Breast epithelium (tissue), 4 donors: ENCODE measurements around the gene MC5R. TPM values are rescaled to one million over a fixed set of nuclear protein-coding genes. Genes with fewer than 3 reads are reported as not detected.
"Not testable (repeated sequence)": the region's sequence is repeated elsewhere in the genome, so short reads cannot be mapped to it uniquely, and the experiment has no call there.

Experiments
- DNase-seq, 2 donors: peaks; one replicate each; pipeline ENCODE4 v3.0.0-alpha.2; 2019; ENCODE audit warnings: low spot score in 2 of 2
- H3K27ac ChIP-seq, 2 donors: fragments of 200-600 bp; sonication (generic) in 1 of 2; one replicate each; pipeline ENCODE4 v1.5.1; 2016 to 2019; ENCODE audit warnings: mild to moderate bottlenecking in 1 of 2
- H3K27me3 ChIP-seq, 2 donors: fragments of 200-600 bp; sonication (generic) in 1 of 2; one replicate each; pipeline versions ENCODE4 v1.5.1 to v1.6.0; 2017 to 2019; ENCODE audit warnings: control low read depth in 1 of 2, mild to moderate bottlenecking in 1 of 2
- H3K36me3 ChIP-seq: fragments of 200-600 bp; one replicate; pipeline ENCODE4 v1.5.1; 2019
- H3K4me1 ChIP-seq, 2 donors: fragments of 200-600 bp; sonication (generic); one replicate each; pipeline ENCODE4 v1.5.1; 2016 to 2019; ENCODE audit warnings: control low read depth in 1 of 2
- H3K4me3 ChIP-seq, 3 donors: fragments of 200-600 bp; sonication (generic); 1 replicate in 2 of 3; 2 replicates in 1 of 3; pipeline ENCODE4 v1.5.1; 2016 to 2019; ENCODE audit warnings: mild to moderate bottlenecking in 3 of 3, moderate library complexity in 2 of 3
- H3K9me3 ChIP-seq, 2 donors: fragments of 200-600 bp; sonication (generic) in 1 of 2; one replicate each; pipeline ENCODE4 v1.5.1; 2016 to 2019; ENCODE audit warnings: control low read depth in 1 of 2
- CTCF ChIP-seq, 3 donors: fragments of 450-650 bp; IDR thresholded peaks; one replicate each; pipeline ENCODE4 v1.5.1; 2016 to 2017; ENCODE audit warnings: antibody characterized with exemption in 3 of 3, mild to moderate bottlenecking in 3 of 3, moderate library complexity in 3 of 3
- POLR2A ChIP-seq: fragments of 450-650 bp; IDR thresholded peaks from one replicate; pipeline ENCODE4 v1.6.1; 2016; ENCODE audit warnings: antibody characterized with exemption, mild to moderate bottlenecking, moderate library complexity
- POLR2AphosphoS5 ChIP-seq, 3 donors: sonication (generic); formaldehyde crosslinking; IDR thresholded peaks; one replicate each; pipeline ENCODE4 v1.6.1; 2017; ENCODE audit warnings: antibody characterized with exemption in 3 of 3
- intact Hi-C: fragments of 100-400 bp; cut with DNase I; formaldehyde crosslinking; loops from one replicate; pipeline ENCODE4 v1.15.1; 2023; ENCODE audit warnings: low total_unique reads
- total RNA-seq, 3 donors: library from RNA; depleted of rRNA; stranded (reverse); fragments of >200 nt; gene quantifications; one replicate each; pipeline ENCODE4 v1.1.0, GENCODE V29; 2016

MC5R gene
- total RNA-seq, 3 donors from 2014 or later: not detected

GRCh38 chr18:13836559-13836958 is 12.6 kb downstream of the MC5R start:
- intact Hi-C loops: no loop called here
- no peak for TF ChIP-seq CTCF (IDR thresholded peaks at IDR 0.05)
- no peak for TF ChIP-seq POLR2AphosphoS5 (IDR thresholded peaks at IDR 0.05)
- no peak for TF ChIP-seq POLR2A
- Histone ChIP-seq H3K36me3 (no peaks in the 10 kb centered on the region), H3K4me1 (no peaks in the 10 kb centered on the region), H3K9me3 (peaks cover 0 to 3% of the 10 kb centered on the region in 2 donors), H3K27ac (no peak overlapping the region), H3K4me3 (no peak overlapping the region), H3K27me3 (peaks cover 0 to 7% of the 10 kb centered on the region in 2 donors)
- no peak for DNase-seq

- H3K36me3 ChIP-seq: no peaks in the 10 kb centered on the region
- DNase-seq: no peak
- no peaks in the 10 kb centered on the region for H3K27me3 ChIP-seq
- no peak overlapping the region for H3K27ac ChIP-seq
- intact Hi-C loops: no loop called here
- H3K9me3 ChIP-seq: peaks cover 10 to 36% of the 10 kb centered on the region in 2 donors
- no peak for TF ChIP-seq POLR2AphosphoS5 (IDR thresholded peaks at IDR 0.05)
- no peak for TF ChIP-seq POLR2A
- no peak for TF ChIP-seq CTCF (IDR thresholded peaks at IDR 0.05)
- no peaks in the 10 kb centered on the region for H3K4me1 ChIP-seq
- no peak overlapping the region for H3K4me3 ChIP-seq
These were observed 25.8 kb downstream of the MC5R start for GRCh38 chr18:13849791-13850190.

- DNase-seq, H3K27me3 ChIP-seq, H3K4me1 ChIP-seq, H3K4me3 ChIP-seq, H3K9me3 ChIP-seq, H3K27ac ChIP-seq, intact Hi-C loops, H3K36me3 ChIP-seq: not testable (repeated sequence)
These were observed 38.9 kb downstream of the MC5R start for GRCh38 chr18:13862898-13863297.

- TF ChIP-seq POLR2A (no peak), CTCF (IDR thresholded peaks at IDR 0.05) (no peak)
- Histone ChIP-seq H3K27me3 (peaks cover 0 to 46% of the 10 kb centered on the region in 2 donors), H3K4me1 (no peaks in the 10 kb centered on the region), H3K4me3 (no peak overlapping the region), H3K36me3 (no peaks in the 10 kb centered on the region), H3K9me3 (no peaks in the 10 kb centered on the region), H3K27ac (no peak overlapping the region)
- no peak for DNase-seq
- intact Hi-C loops: no loop called here
These were observed 44.7 kb downstream of the MC5R start for GRCh38 chr18:13868501-13869271.

GRCh38 chr18:13871701-13872100 is 47.8 kb downstream of the MC5R start:
- H3K4me1 ChIP-seq: no peaks in the 10 kb centered on the region
- no peak overlapping the region for H3K27ac ChIP-seq
- intact Hi-C loops: no loop called here
- peaks cover 0 to 46% of the 10 kb centered on the region in 2 donors for H3K27me3 ChIP-seq
- H3K4me3 ChIP-seq: no peak overlapping the region
- no peak for TF ChIP-seq POLR2A
- no peak for TF ChIP-seq CTCF (IDR thresholded peaks at IDR 0.05)
- H3K36me3 ChIP-seq: no peaks in the 10 kb centered on the region
- DNase-seq: no peak
- no peaks in the 10 kb centered on the region for H3K9me3 ChIP-seq
